Breast epithelium (tissue), 3 donors: ENCODE data around the gene UBE2L3.
"Not testable (repeated sequence)": the region's sequence is repeated elsewhere in the genome, so short reads cannot be mapped to it uniquely, and the experiment has no call there.

Experiments
- CTCF ChIP-seq, 3 donors: fragments of 450-650 bp; IDR thresholded peaks; one replicate each; pipeline ENCODE4 v1.5.1; 2016 to 2017; ENCODE audit warnings: antibody characterized with exemption in 3 of 3, mild to moderate bottlenecking in 3 of 3, moderate library complexity in 3 of 3
- POLR2A ChIP-seq: fragments of 450-650 bp; IDR thresholded peaks from one replicate; pipeline ENCODE4 v1.6.1; 2016; ENCODE audit warnings: antibody characterized with exemption, mild to moderate bottlenecking, moderate library complexity

- not testable (repeated sequence) for TF ChIP-seq CTCF (IDR thresholded peaks at IDR 0.05); POLR2A
These were observed 16.2 kb upstream of the UBE2L3 start, which contains the start of gene RIMBP3C for GRCh38 chr22:21551361-21551760.
